GM18951 (cell line): ENCODE data around the gene PPARG.

Experiments used
- POLR2A ChIP-seq: IDR thresholded peaks from 4 replicates; pipeline ENCODE4 v1.6.1; 2011; ENCODE audit warnings: mild to moderate bottlenecking; ENCODE audit not compliant: insufficient read length, insufficient read depth; ENCODE audit errors: extremely low read depth
- in situ Hi-C: fragments of 300-500 bp; cut with MboI; formaldehyde crosslinking; loops from one replicate; pipeline ENCODE4 v1.12.0; 2022; ENCODE audit warnings: low sequenced_read_pairs, mixed read lengths, inconsistent platforms; ENCODE audit not compliant: unreplicated experiment

PPARG gene

DNA sequence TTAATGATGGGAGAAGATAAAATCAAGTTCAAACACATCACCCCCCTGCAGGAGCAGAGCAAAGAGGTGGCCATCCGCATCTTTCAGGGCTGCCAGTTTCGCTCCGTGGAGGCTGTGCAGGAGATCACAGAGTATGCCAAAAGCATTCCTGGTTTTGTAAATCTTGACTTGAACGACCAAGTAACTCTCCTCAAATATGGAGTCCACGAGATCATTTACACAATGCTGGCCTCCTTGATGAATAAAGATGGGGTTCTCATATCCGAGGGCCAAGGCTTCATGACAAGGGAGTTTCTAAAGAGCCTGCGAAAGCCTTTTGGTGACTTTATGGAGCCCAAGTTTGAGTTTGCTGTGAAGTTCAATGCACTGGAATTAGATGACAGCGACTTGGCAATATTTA, 127.9 kb downstream of the PPARG start:
- no peak for TF ChIP-seq POLR2A
- in situ Hi-C loops: no loop called here

GRCh38 chr3:12420393-12420792, 131.5 kb downstream of the PPARG start:
- TF ChIP-seq POLR2A: no peak
- in situ Hi-C loops: no loop called here

DNA sequence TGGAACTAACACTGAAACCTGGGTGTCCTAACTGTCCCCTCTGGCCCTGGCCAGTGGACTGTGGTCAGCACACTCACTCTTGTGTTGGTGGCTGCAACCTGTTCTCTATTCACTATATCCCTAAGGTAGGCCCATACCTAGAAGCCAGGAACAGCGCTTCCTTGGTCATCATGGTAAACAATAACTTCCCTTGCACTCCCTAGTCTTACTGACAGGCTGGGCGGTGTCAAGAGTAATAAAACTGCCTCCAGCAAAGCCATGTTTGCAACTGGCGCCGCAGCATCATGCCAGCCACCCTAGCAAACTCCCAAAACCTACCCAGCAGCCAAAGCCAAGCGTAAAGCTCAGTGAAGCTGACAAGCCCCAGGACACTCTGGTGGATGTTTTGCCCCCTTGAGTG, 132.3 kb downstream of the PPARG start:
- in situ Hi-C loops: no loop called here
- no peak for TF ChIP-seq POLR2A

DNA sequence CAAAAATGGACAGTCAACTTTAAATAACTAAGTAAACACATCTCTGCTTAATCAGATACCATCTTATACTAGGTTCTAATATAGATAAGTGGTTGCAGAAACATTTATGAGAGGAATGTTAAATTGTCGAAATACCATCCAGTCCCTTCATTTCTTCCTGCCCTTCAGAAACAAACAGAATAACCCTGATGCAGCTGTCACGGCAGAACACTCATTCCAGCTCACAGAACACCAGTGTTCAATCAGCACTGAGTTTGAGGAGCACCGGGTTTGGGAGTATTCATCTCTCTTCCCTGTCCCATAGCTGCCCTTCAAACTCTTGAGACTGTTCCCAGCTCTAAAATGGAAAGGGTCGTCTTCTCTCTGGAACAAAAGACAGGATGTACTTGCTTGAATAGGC, 134.3 kb downstream of the PPARG start:
- no peak for TF ChIP-seq POLR2A
- in situ Hi-C loops: no loop called here

- no peak for TF ChIP-seq POLR2A
- in situ Hi-C loops: no loop called here
Measured at GRCh38 chr3:12423918-12424630, 135.2 kb downstream of the PPARG start.

GRCh38 chr3:12424635-12425319, 135.9 kb downstream of the PPARG start:
- in situ Hi-C loops: no loop called here
- TF ChIP-seq POLR2A: no peak

GRCh38 chr3:12425850-12426579, 137.1 kb downstream of the PPARG start:
- TF ChIP-seq POLR2A: no peak
- in situ Hi-C loops: no loop called here

GRCh38 chr3:12427551-12427950, 138.7 kb downstream of the PPARG start:
- TF ChIP-seq POLR2A: no peak
- in situ Hi-C loops: no loop called here

DNA sequence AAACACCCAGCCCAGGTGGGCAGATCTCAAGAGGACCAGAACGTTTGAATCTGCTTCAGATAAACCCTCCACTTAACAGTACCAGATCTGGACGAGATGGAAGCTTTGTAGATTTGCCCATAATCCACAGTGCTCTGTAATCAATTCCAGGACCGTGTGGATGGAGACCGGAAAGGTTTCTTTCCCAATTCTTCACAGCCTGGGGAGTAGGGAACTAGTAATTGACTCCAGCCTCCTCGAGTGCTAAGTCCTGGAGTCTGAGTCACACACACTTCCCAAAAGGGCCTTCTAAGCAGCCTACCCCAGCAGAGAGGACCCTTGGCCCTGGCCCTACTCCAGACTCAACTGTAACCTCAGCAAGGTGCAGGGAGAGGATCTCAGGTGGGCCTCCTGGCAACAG, 139.3 kb downstream of the PPARG start:
- TF ChIP-seq POLR2A: no peak
- in situ Hi-C loops: no loop called here

DNA sequence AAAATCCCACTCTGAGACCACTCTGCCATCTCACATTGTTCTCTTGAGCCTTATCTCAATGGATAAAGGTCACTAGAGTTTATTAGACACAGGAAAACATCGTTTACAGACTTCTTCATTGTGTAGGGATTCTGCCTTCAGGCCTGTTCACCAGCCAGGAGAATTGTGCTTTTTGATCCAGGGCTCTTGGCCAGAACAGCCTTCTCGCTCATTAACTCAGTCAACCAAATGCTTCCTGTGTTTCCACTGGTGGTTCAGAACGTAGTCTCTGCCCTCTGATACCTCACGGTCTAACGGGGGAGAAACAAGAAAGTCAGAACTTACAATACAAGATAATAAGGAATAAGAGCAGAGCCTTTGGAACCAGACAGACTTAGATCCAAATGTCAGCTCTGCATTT, 141.2 kb downstream of the PPARG start:
- in situ Hi-C loops: no loop called here
- TF ChIP-seq POLR2A: no peak

DNA sequence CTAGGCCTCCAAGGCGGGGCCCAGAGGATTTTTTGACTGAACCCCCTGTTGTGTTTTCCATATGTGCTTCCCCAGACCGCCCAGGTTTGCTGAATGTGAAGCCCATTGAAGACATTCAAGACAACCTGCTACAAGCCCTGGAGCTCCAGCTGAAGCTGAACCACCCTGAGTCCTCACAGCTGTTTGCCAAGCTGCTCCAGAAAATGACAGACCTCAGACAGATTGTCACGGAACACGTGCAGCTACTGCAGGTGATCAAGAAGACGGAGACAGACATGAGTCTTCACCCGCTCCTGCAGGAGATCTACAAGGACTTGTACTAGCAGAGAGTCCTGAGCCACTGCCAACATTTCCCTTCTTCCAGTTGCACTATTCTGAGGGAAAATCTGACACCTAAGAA, 145.0 kb downstream of the PPARG start:
- in situ Hi-C loops: no loop called here
- no peak for TF ChIP-seq POLR2A

GRCh38 chr3:12436514-12437220, 147.8 kb downstream of the PPARG start:
- in situ Hi-C loops: no loop called here
- no peak for TF ChIP-seq POLR2A

GRCh38 chr3:12437221-12437605, 148.3 kb downstream of the PPARG start:
- TF ChIP-seq POLR2A: no peak
- in situ Hi-C loops: no loop called here

DNA sequence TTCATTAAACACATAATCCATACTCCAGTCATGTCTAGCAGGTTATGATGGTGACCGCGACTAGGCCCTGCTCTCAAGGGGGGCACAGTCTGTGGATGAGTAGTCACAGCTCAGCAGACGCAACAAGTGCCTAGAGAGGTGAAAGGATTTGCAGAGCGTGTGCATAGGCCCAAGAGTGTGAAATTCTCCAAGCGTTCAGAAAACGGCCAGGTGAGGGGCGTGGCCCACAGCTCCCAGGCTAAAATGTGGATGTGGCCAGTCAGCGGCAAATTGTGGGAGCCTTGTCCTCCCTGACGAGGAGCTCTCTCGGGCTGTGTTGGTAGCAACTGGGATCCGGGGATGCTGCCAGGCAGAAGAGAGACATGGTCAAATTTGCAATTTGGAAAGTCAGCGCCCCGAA, 149.0 kb downstream of the PPARG start:
- in situ Hi-C loops: no loop called here
- TF ChIP-seq POLR2A: no peak

DNA sequence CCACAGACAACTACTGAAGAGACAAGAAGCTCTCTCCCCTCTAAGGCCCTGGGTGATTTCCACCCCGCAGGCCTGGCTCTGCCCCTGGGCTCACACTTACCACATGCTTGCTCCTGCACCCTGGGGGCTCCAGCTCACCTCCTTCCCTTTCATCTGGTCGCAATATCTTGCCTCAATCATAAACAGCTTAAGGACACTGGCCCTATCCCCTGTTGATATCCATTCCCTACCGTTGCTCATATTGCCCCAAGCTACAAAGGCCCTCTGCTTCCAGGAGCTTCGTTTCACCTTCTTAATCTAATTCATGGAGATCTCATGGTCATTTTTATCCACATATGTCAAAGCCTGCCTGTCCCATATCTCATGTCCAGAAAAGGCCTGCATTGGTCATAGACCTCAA, 149.4 kb downstream of the PPARG start:
- TF ChIP-seq POLR2A: no peak
- in situ Hi-C loops: no loop called here
